HG02623 (cell line): ENCODE data around the gene RLN2.

Experiments
- ATAC-seq: cut with Tn5 transposase; IDR thresholded peaks from one replicate; pipeline ENCODE4 v1.9.1; 2021; ENCODE audit warnings: moderate library complexity; ENCODE audit not compliant: unreplicated experiment

Gene RLN2

GRCh38 chr9:5269249-5269715, 35.2 kb downstream of the RLN2 start:
- no peak for ATAC-seq

- ATAC-seq: no peak
Measured at GRCh38 chr9:5265939-5266338, 38.6 kb downstream of the RLN2 start.

GRCh38 chr9:5264219-5264595, 40.3 kb downstream of the RLN2 start:
- no peak for ATAC-seq

- no peak for ATAC-seq
Measured at GRCh38 chr9:5263351-5264218, 40.9 kb downstream of the RLN2 start.
